H1 (cell line): ENCODE data around the gene DOK7. TPM values are rescaled to one million over a fixed set of nuclear protein-coding genes. Genes with fewer than 3 reads are reported as not detected.

Experiments used
- CTCF ChIA-PET: fragments of 300-600 bp; sonication (Branson Sonifier 250); formaldehyde crosslinking; loops from one replicate; lab custom pipeline; 2021; ENCODE audit not compliant: partially characterized antibody; lab: Charles Lee
- POLR2A ChIA-PET: fragments of 300-600 bp; sonication (Branson Sonifier 250); formaldehyde crosslinking; loops from one replicate; lab custom pipeline; 2021; ENCODE audit warnings: inconsistent platforms; ENCODE audit not compliant: partially characterized antibody; lab: Charles Lee
- DNase-seq, 2 experiments: peaks; one replicate each; pipeline versions ENCODE4 v3.0.0 to v3.0.0-alpha.2; 2010 to 2022; ENCODE audit warnings: low spot score in 2 of 2, low read depth in 1 of 2, mixed read lengths in 1 of 2
- FAIRE-seq: peaks from 2 replicates; lab custom pipeline; 2011; peaks lifted over from hg19 to GRCh38; lab: Jason Lieb, UNC
- H2AFZ ChIP-seq: 2 replicates; pipeline ENCODE4 v1.8.1; 2012; ENCODE audit warnings: low read length, inconsistent platforms
- H2AK5ac ChIP-seq: 2 replicates; pipeline ENCODE4 v1.6.1; 2013; ENCODE audit warnings: low read depth, low read length
- H2BK120ac ChIP-seq: replicated peaks from 2 replicates; pipeline ENCODE3; 2013; ENCODE audit warnings: low read depth, low read length, inconsistent platforms
- H2BK12ac ChIP-seq: 2 replicates; pipeline ENCODE4 v1.6.1; 2013; ENCODE audit warnings: low read depth, low read length
- H2BK15ac ChIP-seq: 2 replicates; pipeline ENCODE4 v1.6.1; 2013; ENCODE audit warnings: low read length
- H2BK20ac ChIP-seq: 2 replicates; pipeline ENCODE4 v1.6.1; 2013; ENCODE audit warnings: low read length
- H2BK5ac ChIP-seq: 2 replicates; pipeline ENCODE4 v1.6.1; 2013; ENCODE audit warnings: low read depth, low read length
- H3K14ac ChIP-seq: 2 replicates; pipeline ENCODE4 v1.6.1; 2013; ENCODE audit warnings: inconsistent platforms; ENCODE audit not compliant: insufficient read length
- H3K18ac ChIP-seq: 2 replicates; pipeline ENCODE4 v1.6.1; 2013; ENCODE audit warnings: low read length; ENCODE audit errors: extremely low read depth
- H3K23ac ChIP-seq: 2 replicates; pipeline ENCODE4 v1.6.1; 2013; ENCODE audit warnings: inconsistent platforms; ENCODE audit not compliant: insufficient read length
- H3K23me2 ChIP-seq: 2 replicates; pipeline ENCODE4 v1.6.1; 2013; ENCODE audit warnings: low read depth, low read length
- H3K27ac ChIP-seq: 2 replicates; pipeline ENCODE4 v1.6.1; 2011; ENCODE audit warnings: low read depth, low read length, inconsistent platforms
- H3K27me3 ChIP-seq, 4 experiments: replicated peaks in 1 of 4; 1 replicate in 1 of 4; 2 replicates in 3 of 4; pipeline versions ENCODE4 v1.6.1 to v1.8.1; 2011 to 2013; ENCODE audit warnings: low read length in 3 of 4, mild to moderate bottlenecking in 3 of 4, inconsistent platforms in 2 of 4, mixed read lengths in 2 of 4, moderate library complexity in 1 of 4; ENCODE audit not compliant: control insufficient read depth in 3 of 4, insufficient read depth in 3 of 4; ENCODE audit errors: extremely low read depth in 1 of 4
- H3K36me3 ChIP-seq, 4 experiments: 2 replicates each; pipeline versions ENCODE4 v1.6.1 to v1.8.1; 2011 to 2013; ENCODE audit warnings: mild to moderate bottlenecking in 4 of 4, low read length in 3 of 4, moderate library complexity in 2 of 4, control low read depth in 1 of 4, inconsistent platforms in 1 of 4; ENCODE audit not compliant: insufficient read depth in 4 of 4, control insufficient read depth in 2 of 4
- H3K4ac ChIP-seq: replicated peaks from 2 replicates; pipeline ENCODE3; 2013; ENCODE audit warnings: low read length, low read depth, mixed read lengths, inconsistent platforms; ENCODE audit not compliant: insufficient read length
- H3K4me1 ChIP-seq, 4 experiments: replicated peaks in 1 of 4; 1 replicate in 1 of 4; 2 replicates in 3 of 4; pipeline versions ENCODE4 v1.6.1 to v1.8.1; 2011 to 2013; ENCODE audit warnings: low read length in 3 of 4, inconsistent platforms in 2 of 4, mixed read lengths in 1 of 4; ENCODE audit not compliant: insufficient read depth in 4 of 4, control insufficient read depth in 3 of 4
- H3K4me2 ChIP-seq, 2 experiments: 2 replicates each; pipeline versions ENCODE4 v1.6.1 to v1.8.1; 2011 to 2013; ENCODE audit warnings: low read depth in 2 of 2, low read length in 2 of 2, control low read depth in 1 of 2, inconsistent platforms in 1 of 2, mild to moderate bottlenecking in 1 of 2; ENCODE audit not compliant: insufficient read depth in 1 of 2
- H3K4me3 ChIP-seq, 4 experiments: fragments of 200-600, 300-600 bp in 1 of 4; sonication (generic), shearing (Covaris generic), sonication (Bioruptor Twin) in 1 of 4; 2 replicates each; pipeline versions ENCODE4 v1.5.1 to v1.8.1; 2011 to 2016; ENCODE audit warnings: low read length in 4 of 4, low read depth in 3 of 4, control low read depth in 2 of 4, inconsistent platforms in 2 of 4, mild to moderate bottlenecking in 2 of 4, mixed read lengths in 1 of 4, moderate library complexity in 1 of 4; ENCODE audit not compliant: insufficient read depth in 2 of 4; ENCODE audit errors: extremely low read depth in 1 of 4
- H3K56ac ChIP-seq: replicated peaks from 2 replicates; pipeline ENCODE3; 2013; ENCODE audit warnings: low read depth, mild to moderate bottlenecking, mixed read lengths, low read length, inconsistent platforms; ENCODE audit not compliant: insufficient read length
- H3K79me1 ChIP-seq: 2 replicates; pipeline ENCODE4 v1.6.1; 2013; ENCODE audit warnings: low read depth, low read length, control low read depth
- H3K79me2 ChIP-seq, 2 experiments: 2 replicates each; pipeline versions ENCODE4 v1.6.1 to v1.8.1; 2012 to 2013; ENCODE audit warnings: low read length in 2 of 2, mild to moderate bottlenecking in 2 of 2, inconsistent platforms in 1 of 2; ENCODE audit not compliant: insufficient read depth in 2 of 2, control insufficient read depth in 1 of 2
- H3K9ac ChIP-seq, 4 experiments: replicated peaks in 1 of 4; 1 replicate in 1 of 4; 2 replicates in 3 of 4; pipeline versions ENCODE4 v1.6.1 to v1.8.1; 2011 to 2013; ENCODE audit warnings: low read depth in 3 of 4, low read length in 3 of 4, control low read depth in 2 of 4, mild to moderate bottlenecking in 2 of 4, moderate library complexity in 2 of 4, inconsistent platforms in 1 of 4; ENCODE audit errors: extremely low read depth in 1 of 4
- H3K9me3 ChIP-seq, 2 experiments: 2 replicates each; pipeline versions ENCODE4 v1.6.1 to v1.8.1; 2012 to 2013; ENCODE audit warnings: mild to moderate bottlenecking in 2 of 2, moderate library complexity in 2 of 2, control low read depth in 1 of 2, inconsistent platforms in 1 of 2, low read depth in 1 of 2, low read length in 1 of 2, mixed read lengths in 1 of 2; ENCODE audit not compliant: insufficient read depth in 2 of 2
- H4K20me1 ChIP-seq, 2 experiments: replicated peaks in 1 of 2; 2 replicates each; pipeline versions ENCODE3 to v1.8.1; 2011 to 2013; ENCODE audit warnings: inconsistent platforms in 2 of 2, low read length in 2 of 2, mild to moderate bottlenecking in 1 of 2; ENCODE audit not compliant: insufficient read depth in 2 of 2, control insufficient read depth in 1 of 2
- H4K5ac ChIP-seq: 2 replicates; pipeline ENCODE4 v1.6.1; 2013; ENCODE audit warnings: low read length, low read depth, mixed read lengths, inconsistent platforms; ENCODE audit not compliant: insufficient read length
- H4K8ac ChIP-seq: 2 replicates; pipeline ENCODE4 v1.8.0; 2013; ENCODE audit warnings: mild to moderate bottlenecking, moderate library complexity, low read length, inconsistent platforms; ENCODE audit not compliant: insufficient read depth; ENCODE audit errors: extremely low read depth
- H4K91ac ChIP-seq: replicated peaks from 2 replicates; pipeline ENCODE3; 2013; ENCODE audit warnings: low read length, mixed read lengths, inconsistent platforms; ENCODE audit not compliant: insufficient read length
- EZH2 ChIP-seq: fragments of 200-600 bp; sonication (generic); IDR thresholded peaks from 2 replicates; pipeline ENCODE4 v1.7.1; 2012; ENCODE audit warnings: low read depth, mild to moderate bottlenecking, moderate library complexity, low read length, inconsistent platforms; ENCODE audit not compliant: severe bottlenecking
- FOSL1 ChIP-seq: IDR thresholded peaks from 2 replicates; pipeline ENCODE4 v1.6.1; 2011; ENCODE audit warnings: mild to moderate bottlenecking, low read depth, low read length, moderate library complexity; ENCODE audit not compliant: insufficient read depth
- SIRT6 ChIP-seq: IDR thresholded peaks from one replicate; pipeline ENCODE4 v1.7.1; 2012; ENCODE audit warnings: low read length, inconsistent platforms
- TEAD4 ChIP-seq: IDR thresholded peaks from 2 replicates; pipeline ENCODE4 v1.6.1; 2012; ENCODE audit warnings: low read depth, low read length, inconsistent platforms, mixed read lengths
- USF2 ChIP-seq: IDR thresholded peaks from 2 replicates; pipeline ENCODE4 v1.6.1; 2011; ENCODE audit warnings: low read length, improper control_type of control experiment
- WGBS, 2 experiments: shearing (Covaris generic) in 1 of 2; methylation state at CpG; one replicate each; pipeline versions ENCODE4 v1.1.6 to v1.1.7; 2013 to 2015; ENCODE audit warnings: low lambda C conversion rate in 2 of 2, mixed read lengths in 2 of 2, inconsistent platforms in 1 of 2, low coverage in 1 of 2, missing lambda C conversion rate in 1 of 2; ENCODE audit not compliant: insufficient replicate concordance in 2 of 2, insufficient coverage in 1 of 2, insufficient read length in 1 of 2; ENCODE audit errors: extremely low coverage in 1 of 2, missing lambda C conversion rate in 1 of 2; 5-methylcytosine and 5-hydroxymethylcytosine counted together
- polyA plus RNA-seq, 7 experiments: library from polyadenylated mRNA; depleted of rRNA in 3 of 7; stranded (reverse) in 5 of 7; unstranded in 2 of 7; fragments of >200 nt in 5 of 7; fragments of 200-250 nt in 2 of 7; gene quantifications; 1 replicate in 5 of 7; 2 replicates in 1 of 7; 4 replicates in 1 of 7; pipeline versions ENCODE4 v1.2.1 to v1.2.3, GENCODE V29; 2011 to 2013; ENCODE audit warnings: missing spikeins in 2 of 7, mixed read lengths in 2 of 7
- total RNA-seq: library from RNA; stranded (reverse); fragmentation: NEBNext Ultra II Directional; extraction: Animal tissue kit (Norgen Biotek cat#: 25700); gene quantifications from 2 replicates; pipeline ENCODE4 v1.2.1, GENCODE V29; 2021

Gene DOK7
- total and polyA plus RNA-seq, 2 of the 8 experiments (the other 6 are each of a cell fraction or from before 2014, with no cell fraction given): 0.32 TPM; not detected in 1

GRCh38 chr4:3464911-3465697 is 2.0 kb downstream of the DOK7 start:
- DNase-seq: no peak

More at GRCh38 chr4:3464911-3465697, 2.0 kb downstream of the DOK7 start:
- no peak for TF ChIP-seq EZH2
- TF ChIP-seq USF2: no peak
- no peak for TF ChIP-seq FOSL1
- no peak for TF ChIP-seq TEAD4
- TF ChIP-seq SIRT6: no peak
- Histone ChIP-seq H3K4me2 (no peak overlapping the region), H3K23ac (no peak overlapping the region), H4K20me1 (peaks cover 2 to 17% of the 10 kb centered on the region in 2 experiments), H2BK15ac (no peak overlapping the region), H4K91ac (peak overlapping the region; percentile 34), H3K79me2 (no peaks in the 10 kb centered on the region), H3K27me3 (peaks cover 5 to 57% (median 41%) of the 10 kb centered on the region in 4 experiments), H3K79me1 (peaks cover 6% of the 10 kb centered on the region; the same call in 1 of the 2 replicates), H4K8ac (no peak overlapping the region), H3K36me3 (no peaks in the 10 kb centered on the region), H3K9me3 (peaks cover 0 to 6% of the 10 kb centered on the region in 2 experiments; a peak in 2 of 4 replicates), H2AK5ac (no peak overlapping the region), H3K4me1 (peaks cover 0 to 6% (median 0%) of the 10 kb centered on the region in 4 experiments; a peak in 1 of 7 replicates), H2AFZ (no peak overlapping the region), H3K9ac (no peak overlapping the region), H2BK20ac (0 out of 2 replicates have a peak overlapping the region, but pooled peaks have one; percentile 61), H2BK120ac (no peak overlapping the region), H3K27ac (no peak overlapping the region), H3K56ac (no peak overlapping the region), H4K5ac (no peak overlapping the region), H3K18ac (no peak overlapping the region; the same call in 1 of the 2 replicates), H3K4ac (no peak overlapping the region), H3K14ac (no peak overlapping the region), H2BK12ac (0 out of 2 replicates have a peak overlapping the region, but pooled peaks have one; percentile 60), H2BK5ac (0 out of 2 replicates have a peak overlapping the region, but pooled peaks have one; percentile 35), H3K4me3 (no peak overlapping the region), H3K23me2 (peaks cover 5% of the 10 kb centered on the region)
- ChIA-PET CTCF (interaction anchor here (1.1 to 3.6 kb wide), 6 partner anchors 13 to 117 kb away, joined by 3 to 48 read pairs (median 6); no protein-coding TSS in a partner anchor), POLR2A (interaction anchor here (1.2 kb wide), 1 partner anchor 29 kb away, joined by 4 read pairs; no protein-coding TSS in a partner anchor)
- WGBS, 2 experiments: 91% methylated on average over 21 of the region's 21 CpGs; no CpG with 5 or more reads in 1 of the 2 experiments
- FAIRE-seq: no peak
